SK-N-SH treated with all-trans-retinoic acid at 6 μM for 48 hours (cell line): ENCODE data around the gene TPST1.

Source experiments
- ATAC-seq: fragments of 200-7000 bp; cut with Tn5 transposase; 3 replicates; pipeline ENCODE4 v1.9.1; 2020; ENCODE audit warnings: mild to moderate bottlenecking, moderate library complexity
- ARNTL ChIP-seq: fragments of 450-650 bp; formaldehyde crosslinking; IDR thresholded peaks from 2 replicates; pipeline ENCODE4 v1.5.0; 2020; ENCODE audit warnings: low read depth, mild to moderate bottlenecking, moderate library complexity, borderline replicate concordance
- BACH2 ChIP-seq: fragments of 250-450 bp; sonication (Bioruptor Pico); IDR thresholded peaks from 2 replicates; pipeline ENCODE4 v1.9.0; 2021; ENCODE audit warnings: mild to moderate bottlenecking, borderline replicate concordance
- CSDC2 ChIP-seq: fragments of 250-450 bp; sonication (Bioruptor Pico); IDR thresholded peaks from 2 replicates; pipeline ENCODE4 v1.5.0; 2020; ENCODE audit warnings: mild to moderate bottlenecking, moderate library complexity
- ESRRG ChIP-seq: fragments of 250-450 bp; sonication (Bioruptor Pico); IDR thresholded peaks from 2 replicates; pipeline ENCODE4 v1.6.1; 2021; ENCODE audit warnings: mild to moderate bottlenecking
- GLIS3 ChIP-seq: fragments of 250-450 bp; sonication (Bioruptor Pico); IDR thresholded peaks from 2 replicates; pipeline ENCODE4 v1.5.0; 2020; ENCODE audit warnings: mild to moderate bottlenecking, moderate library complexity
- ISL1 ChIP-seq: fragments of 250-450 bp; sonication (Bioruptor Pico); IDR thresholded peaks from 2 replicates; pipeline ENCODE4 v2.1.2; 2022; ENCODE audit warnings: mild to moderate bottlenecking, moderate library complexity
- OSR1 ChIP-seq: fragments of 250-450 bp; sonication (Bioruptor Pico); IDR thresholded peaks from 2 replicates; pipeline ENCODE4 v1.8.0; 2022; ENCODE audit warnings: moderate library complexity, mild to moderate bottlenecking, inconsistent platforms
- PPARA ChIP-seq: fragments of 250-450 bp; sonication (Bioruptor Pico); IDR thresholded peaks from 2 replicates; pipeline ENCODE4 v1.5.0; 2020; ENCODE audit warnings: mild to moderate bottlenecking, borderline replicate concordance
- SNAI2 ChIP-seq: fragments of 250-450 bp; sonication (Bioruptor Pico); IDR thresholded peaks from 2 replicates; pipeline ENCODE4 v1.5.0; 2020; ENCODE audit warnings: mild to moderate bottlenecking, moderate library complexity
- TCF4 ChIP-seq: fragments of 250-450 bp; sonication (Bioruptor Pico); IDR thresholded peaks from 2 replicates; pipeline ENCODE4 v1.8.0; 2021; ENCODE audit warnings: mild to moderate bottlenecking, moderate library complexity, borderline replicate concordance
- TOX ChIP-seq: fragments of 250-450 bp; sonication (Bioruptor Pico); IDR thresholded peaks from 2 replicates; pipeline ENCODE4 v1.8.0; 2021; ENCODE audit warnings: mild to moderate bottlenecking, moderate library complexity, borderline replicate concordance
- ZC3H10 ChIP-seq: fragments of 250-450 bp; sonication (Bioruptor Pico); IDR thresholded peaks from 2 replicates; pipeline ENCODE4 v1.5.1; 2021; ENCODE audit warnings: mild to moderate bottlenecking, moderate library complexity
- ZFP30 ChIP-seq: fragments of 450-650 bp; formaldehyde crosslinking; IDR thresholded peaks from 2 replicates; pipeline ENCODE4 v1.5.0; 2022; ENCODE audit warnings: mild to moderate bottlenecking, moderate library complexity
- ZNF565 ChIP-seq: fragments of 450-650 bp; formaldehyde crosslinking; conservative IDR thresholded peaks from 2 replicates; pipeline ENCODE4 v1.5.0; 2020; ENCODE audit warnings: low read depth, mild to moderate bottlenecking, moderate library complexity
- ZNF8 ChIP-seq: fragments of 450-650 bp; formaldehyde crosslinking; IDR thresholded peaks from 2 replicates; pipeline ENCODE4 v1.5.0; 2020; ENCODE audit warnings: mild to moderate bottlenecking, moderate library complexity
- TF ChIP-seq, protein P1 (sequence below): fragments of 250-450 bp; sonication (Bioruptor Pico); IDR thresholded peaks from 2 replicates; pipeline ENCODE4 v1.8.0; 2020; ENCODE audit warnings: mild to moderate bottlenecking, moderate library complexity, borderline replicate concordance
- TF ChIP-seq, protein P2 (sequence below): fragments of 250-450 bp; sonication (Bioruptor Pico); IDR thresholded peaks from 2 replicates; pipeline ENCODE4 v1.8.0; 2021; ENCODE audit warnings: low read depth, mild to moderate bottlenecking, moderate library complexity, borderline replicate concordance
- TF ChIP-seq, protein P3 (sequence below): fragments of 250-450 bp; sonication (Bioruptor Pico); IDR thresholded peaks from 2 replicates; pipeline ENCODE4 v1.5.1; 2021; ENCODE audit warnings: mild to moderate bottlenecking, moderate library complexity
- TF ChIP-seq, protein P4 (sequence below): fragments of 250-450 bp; sonication (Bioruptor Pico); IDR thresholded peaks from 2 replicates; pipeline ENCODE4 v1.5.1; 2020; ENCODE audit warnings: low read depth, mild to moderate bottlenecking, moderate library complexity
- TF ChIP-seq, protein P5 (sequence below): fragments of 250-450 bp; sonication (Bioruptor Pico); IDR thresholded peaks from 2 replicates; pipeline ENCODE4 v1.5.0; 2020; ENCODE audit warnings: mild to moderate bottlenecking, moderate library complexity

TPST1 gene

DNA sequence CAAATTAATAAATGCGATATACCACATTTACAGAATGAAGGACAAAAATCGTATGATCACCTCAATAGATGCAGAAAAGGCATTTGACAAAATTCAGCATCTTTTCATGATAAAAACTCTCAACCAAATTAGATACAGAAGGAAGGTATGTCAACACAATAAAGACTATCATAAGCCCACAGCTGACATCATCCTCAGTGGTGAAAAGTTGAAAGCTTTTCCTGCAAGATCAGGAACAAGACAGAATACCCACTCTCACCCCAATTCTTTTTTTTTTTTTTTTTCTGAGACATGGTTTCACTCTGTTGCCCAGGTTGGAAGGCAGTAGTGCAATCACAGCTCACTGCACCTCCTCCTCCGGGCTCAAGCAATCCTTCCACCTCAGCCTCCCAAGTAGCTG lies 67.2 kb downstream of the TPST1 start:
- ATAC-seq: no peak
- no peak for TF ChIP-seq BACH2
- TF ChIP-seq GLIS3 (CRISPR knock-in tag): no peak
- TF ChIP-seq, protein P1, sequence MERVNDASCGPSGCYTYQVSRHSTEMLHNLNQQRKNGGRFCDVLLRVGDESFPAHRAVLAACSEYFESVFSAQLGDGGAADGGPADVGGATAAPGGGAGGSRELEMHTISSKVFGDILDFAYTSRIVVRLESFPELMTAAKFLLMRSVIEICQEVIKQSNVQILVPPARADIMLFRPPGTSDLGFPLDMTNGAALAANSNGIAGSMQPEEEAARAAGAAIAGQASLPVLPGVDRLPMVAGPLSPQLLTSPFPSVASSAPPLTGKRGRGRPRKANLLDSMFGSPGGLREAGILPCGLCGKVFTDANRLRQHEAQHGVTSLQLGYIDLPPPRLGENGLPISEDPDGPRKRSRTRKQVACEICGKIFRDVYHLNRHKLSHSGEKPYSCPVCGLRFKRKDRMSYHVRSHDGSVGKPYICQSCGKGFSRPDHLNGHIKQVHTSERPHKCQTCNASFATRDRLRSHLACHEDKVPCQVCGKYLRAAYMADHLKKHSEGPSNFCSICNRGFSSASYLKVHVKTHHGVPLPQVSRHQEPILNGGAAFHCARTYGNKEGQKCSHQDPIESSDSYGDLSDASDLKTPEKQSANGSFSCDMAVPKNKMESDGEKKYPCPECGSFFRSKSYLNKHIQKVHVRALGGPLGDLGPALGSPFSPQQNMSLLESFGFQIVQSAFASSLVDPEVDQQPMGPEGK (CRISPR knock-in tag): no peak
- TF ChIP-seq ISL1 (CRISPR knock-in tag): no peak
- TF ChIP-seq SNAI2: no peak
- no peak for TF ChIP-seq TCF4
- no peak for TF ChIP-seq TOX (CRISPR knock-in tag)
- TF ChIP-seq, protein P2, sequence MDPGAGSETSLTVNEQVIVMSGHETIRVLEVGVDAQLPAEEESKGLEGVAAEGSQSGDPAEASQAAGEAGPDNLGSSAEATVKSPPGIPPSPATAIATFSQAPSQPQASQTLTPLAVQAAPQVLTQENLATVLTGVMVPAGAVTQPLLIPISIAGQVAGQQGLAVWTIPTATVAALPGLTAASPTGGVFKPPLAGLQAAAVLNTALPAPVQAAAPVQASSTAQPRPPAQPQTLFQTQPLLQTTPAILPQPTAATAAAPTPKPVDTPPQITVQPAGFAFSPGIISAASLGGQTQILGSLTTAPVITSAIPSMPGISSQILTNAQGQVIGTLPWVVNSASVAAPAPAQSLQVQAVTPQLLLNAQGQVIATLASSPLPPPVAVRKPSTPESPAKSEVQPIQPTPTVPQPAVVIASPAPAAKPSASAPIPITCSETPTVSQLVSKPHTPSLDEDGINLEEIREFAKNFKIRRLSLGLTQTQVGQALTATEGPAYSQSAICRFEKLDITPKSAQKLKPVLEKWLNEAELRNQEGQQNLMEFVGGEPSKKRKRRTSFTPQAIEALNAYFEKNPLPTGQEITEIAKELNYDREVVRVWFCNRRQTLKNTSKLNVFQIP: no peak
- no peak for TF ChIP-seq ZFP30 (CRISPR knock-in tag)
- TF ChIP-seq ESRRG (CRISPR knock-in tag): no peak
- TF ChIP-seq ZNF565 (CRISPR knock-in tag): no peak
- no peak for TF ChIP-seq ZNF8

DNA sequence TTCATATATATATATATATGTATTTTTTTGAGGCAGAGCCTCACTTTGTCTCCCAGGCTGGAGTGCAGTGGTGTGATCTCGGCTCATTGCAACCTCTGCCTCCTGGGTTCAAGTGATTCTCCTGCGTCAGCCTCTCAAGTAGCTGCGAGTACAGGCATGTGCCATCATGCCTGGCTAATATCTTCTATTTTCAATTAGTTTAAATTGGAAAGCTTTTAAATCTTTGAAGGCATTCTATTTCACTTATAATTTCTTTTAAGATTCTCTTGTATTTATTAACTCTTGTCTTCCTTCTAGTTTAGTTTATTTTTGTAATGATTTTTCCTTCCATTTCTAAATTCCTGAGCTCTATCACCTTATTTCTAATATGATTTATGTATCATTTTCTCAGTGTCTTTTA lies 71.2 kb downstream of the TPST1 start:
- TF ChIP-seq, protein P2: no peak
- TF ChIP-seq, protein P3, sequence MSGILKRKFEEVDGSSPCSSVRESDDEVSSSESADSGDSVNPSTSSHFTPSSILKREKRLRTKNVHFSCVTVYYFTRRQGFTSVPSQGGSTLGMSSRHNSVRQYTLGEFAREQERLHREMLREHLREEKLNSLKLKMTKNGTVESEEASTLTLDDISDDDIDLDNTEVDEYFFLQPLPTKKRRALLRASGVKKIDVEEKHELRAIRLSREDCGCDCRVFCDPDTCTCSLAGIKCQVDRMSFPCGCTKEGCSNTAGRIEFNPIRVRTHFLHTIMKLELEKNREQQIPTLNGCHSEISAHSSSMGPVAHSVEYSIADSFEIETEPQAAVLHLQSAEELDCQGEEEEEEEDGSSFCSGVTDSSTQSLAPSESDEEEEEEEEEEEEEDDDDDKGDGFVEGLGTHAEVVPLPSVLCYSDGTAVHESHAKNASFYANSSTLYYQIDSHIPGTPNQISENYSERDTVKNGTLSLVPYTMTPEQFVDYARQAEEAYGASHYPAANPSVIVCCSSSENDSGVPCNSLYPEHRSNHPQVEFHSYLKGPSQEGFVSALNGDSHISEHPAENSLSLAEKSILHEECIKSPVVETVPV (CRISPR knock-in tag): no peak
- no peak for TF ChIP-seq ARNTL (CRISPR knock-in tag)
- no peak for TF ChIP-seq BACH2
- TF ChIP-seq, protein P4, sequence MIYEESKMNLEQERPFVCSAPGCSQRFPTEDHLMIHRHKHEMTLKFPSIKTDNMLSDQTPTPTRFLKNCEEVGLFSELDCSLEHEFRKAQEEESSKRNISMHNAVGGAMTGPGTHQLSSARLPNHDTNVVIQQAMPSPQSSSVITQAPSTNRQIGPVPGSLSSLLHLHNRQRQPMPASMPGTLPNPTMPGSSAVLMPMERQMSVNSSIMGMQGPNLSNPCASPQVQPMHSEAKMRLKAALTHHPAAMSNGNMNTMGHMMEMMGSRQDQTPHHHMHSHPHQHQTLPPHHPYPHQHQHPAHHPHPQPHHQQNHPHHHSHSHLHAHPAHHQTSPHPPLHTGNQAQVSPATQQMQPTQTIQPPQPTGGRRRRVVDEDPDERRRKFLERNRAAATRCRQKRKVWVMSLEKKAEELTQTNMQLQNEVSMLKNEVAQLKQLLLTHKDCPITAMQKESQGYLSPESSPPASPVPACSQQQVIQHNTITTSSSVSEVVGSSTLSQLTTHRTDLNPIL: no peak
- TF ChIP-seq TOX (CRISPR knock-in tag): no peak
- TF ChIP-seq, protein P1 (CRISPR knock-in tag): no peak
- no peak for TF ChIP-seq ZNF8
- no peak for TF ChIP-seq ZNF565 (CRISPR knock-in tag)
- no peak for TF ChIP-seq GLIS3 (CRISPR knock-in tag)
- no peak for TF ChIP-seq TCF4
- TF ChIP-seq, all 23 proteins: peak for 0
- no peak for ATAC-seq

DNA sequence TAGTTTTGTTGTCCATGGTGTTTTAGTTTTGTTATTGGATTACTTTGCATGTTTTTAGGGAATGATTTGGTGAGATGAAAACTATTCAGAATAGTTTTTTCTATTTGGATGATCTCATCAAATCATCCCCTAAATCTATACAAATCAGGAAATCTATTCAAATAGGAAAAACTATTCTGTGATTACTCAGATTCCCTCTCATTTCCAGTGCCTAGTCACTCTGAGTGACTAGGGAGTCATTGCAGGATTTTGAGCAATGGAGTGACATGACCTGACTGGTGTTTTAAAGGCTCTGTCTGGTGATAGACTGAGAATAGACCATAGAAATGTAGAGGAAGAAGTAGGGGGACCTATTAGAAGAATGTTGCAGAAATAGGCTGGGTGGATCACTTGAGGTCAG lies 72.4 kb downstream of the TPST1 start:
- TF ChIP-seq SNAI2: no peak
- TF ChIP-seq CSDC2 (CRISPR knock-in tag): no peak
- TF ChIP-seq OSR1 (CRISPR knock-in tag): no peak
- TF ChIP-seq ZC3H10: no peak
- TF ChIP-seq, protein P5, sequence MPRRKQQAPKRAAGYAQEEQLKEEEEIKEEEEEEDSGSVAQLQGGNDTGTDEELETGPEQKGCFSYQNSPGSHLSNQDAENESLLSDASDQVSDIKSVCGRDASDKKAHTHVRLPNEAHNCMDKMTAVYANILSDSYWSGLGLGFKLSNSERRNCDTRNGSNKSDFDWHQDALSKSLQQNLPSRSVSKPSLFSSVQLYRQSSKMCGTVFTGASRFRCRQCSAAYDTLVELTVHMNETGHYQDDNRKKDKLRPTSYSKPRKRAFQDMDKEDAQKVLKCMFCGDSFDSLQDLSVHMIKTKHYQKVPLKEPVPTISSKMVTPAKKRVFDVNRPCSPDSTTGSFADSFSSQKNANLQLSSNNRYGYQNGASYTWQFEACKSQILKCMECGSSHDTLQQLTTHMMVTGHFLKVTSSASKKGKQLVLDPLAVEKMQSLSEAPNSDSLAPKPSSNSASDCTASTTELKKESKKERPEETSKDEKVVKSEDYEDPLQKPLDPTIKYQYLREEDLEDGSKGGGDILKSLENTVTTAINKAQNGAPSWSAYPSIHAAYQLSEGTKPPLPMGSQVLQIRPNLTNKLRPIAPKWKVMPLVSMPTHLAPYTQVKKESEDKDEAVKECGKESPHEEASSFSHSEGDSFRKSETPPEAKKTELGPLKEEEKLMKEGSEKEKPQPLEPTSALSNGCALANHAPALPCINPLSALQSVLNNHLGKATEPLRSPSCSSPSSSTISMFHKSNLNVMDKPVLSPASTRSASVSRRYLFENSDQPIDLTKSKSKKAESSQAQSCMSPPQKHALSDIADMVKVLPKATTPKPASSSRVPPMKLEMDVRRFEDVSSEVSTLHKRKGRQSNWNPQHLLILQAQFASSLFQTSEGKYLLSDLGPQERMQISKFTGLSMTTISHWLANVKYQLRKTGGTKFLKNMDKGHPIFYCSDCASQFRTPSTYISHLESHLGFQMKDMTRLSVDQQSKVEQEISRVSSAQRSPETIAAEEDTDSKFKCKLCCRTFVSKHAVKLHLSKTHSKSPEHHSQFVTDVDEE: no peak
- TF ChIP-seq ARNTL (CRISPR knock-in tag): no peak
- no peak for TF ChIP-seq BACH2
- TF ChIP-seq, protein P1 (CRISPR knock-in tag): no peak
- no peak for TF ChIP-seq ZNF8
- TF ChIP-seq ZNF565 (CRISPR knock-in tag): no peak
- TF ChIP-seq, protein P2: no peak
- TF ChIP-seq PPARA (CRISPR knock-in tag): no peak
- TF ChIP-seq, all 23 proteins: peak for 0
- no peak for ATAC-seq
